ENCODE results near the gene C1orf52. TPM values are rescaled to one million over a fixed set of nuclear protein-coding genes. Genes with fewer than 3 reads are reported as not detected.
A peak's percentile ranks its signal among the peaks of the same experiment; 100 is the strongest.

C1orf52 gene
- total and polyA plus RNA-seq, 9 of the 15 experiments (the other 6 are each of a cell fraction or from before 2014, with no cell fraction given): 17.0 to 38.5 (median 33.0) TPM

DNA sequence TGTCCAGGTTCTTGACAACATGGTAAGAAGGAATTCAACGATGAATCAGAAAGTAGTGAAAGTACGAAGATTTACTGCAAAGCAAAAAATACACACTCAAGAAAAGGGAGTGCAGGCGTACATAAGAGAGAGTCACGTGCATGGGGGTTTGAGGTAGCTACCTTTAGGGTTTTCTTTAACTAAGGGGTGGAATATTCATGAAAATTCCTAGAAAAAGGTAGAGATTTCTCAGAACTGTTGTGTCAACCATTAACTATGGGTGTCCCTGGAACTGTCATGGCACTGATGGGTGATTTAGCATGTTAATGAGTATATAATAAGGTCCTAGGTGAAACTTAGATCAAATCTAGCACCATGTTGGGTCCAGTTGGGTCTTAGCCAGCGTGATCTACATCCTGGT is 36.1 kb downstream of the C1orf52 start:
- Histone ChIP-seq H3K9me3 (replicated peaks; ENCODE audit: control insufficient read depth, insufficient read depth, low read depth, low read length) (no peaks in the 10 kb centered on the region), H3K4me1 (replicated peaks in 1 of 2; ENCODE audit: control insufficient read depth in 2 of 2, insufficient read depth in 2 of 2, low read length in 2 of 2) (peaks cover 27 to 55% of the 10 kb centered on the region in 2 experiments), H3K9me1 (ENCODE audit: control insufficient read depth, insufficient read depth, low read length) (no peaks in the 10 kb centered on the region), H3K79me2 (ENCODE audit: control insufficient read depth, insufficient read depth, low read length) (no peaks in the 10 kb centered on the region), H3K27me3 (ENCODE audit: control insufficient read depth in 2 of 2, insufficient read depth in 2 of 2, low read length in 2 of 2) (no peaks in the 10 kb centered on the region), H2AFZ (ENCODE audit: low read depth, low read length) (no peak overlapping the region; the same call in 1 of the 2 replicates), H4K20me1 (replicated peaks; ENCODE audit: control insufficient read depth, insufficient read depth, low read length) (no peaks in the 10 kb centered on the region), H3K4me2 (ENCODE audit: insufficient read depth, low read length) (no peak overlapping the region), H3K9ac (ENCODE audit: insufficient read depth in 1 of 2, low read depth in 2 of 2, low read length in 2 of 2) (no peak overlapping the region), H3K27ac (ENCODE audit: extremely low read depth, low read depth, low read length) (no peak overlapping the region), H3K36me3 (ENCODE audit: control insufficient read depth, insufficient read depth, low read length) (no peaks in the 10 kb centered on the region), H3K4me3 (no peak overlapping the region)
- in situ Hi-C loops (cut with MboI): no loop called here
- ChIA-PET POLR2A (interaction anchor here (3.0 kb wide), 1 partner anchor 8 kb away, joined by 14 read pairs; no protein-coding TSS in a partner anchor), CTCF (ENCODE audit: low intra/inter-chr PET ratio) (no interaction called here)
- ATAC-seq: no peak
- peak in 2 of 4 experiments; percentile 17 to 43 for DNase-seq (ENCODE audit: extremely low read depth in 1 of 4, low spot score in 3 of 4)
- 39% methylated on average over 5 of the region's 5 CpGs for WGBS (ENCODE audit: insufficient coverage, low coverage, missing lambda C conversion rate)
- no TSS peak for BruUV-seq (replicated peaks)
- no peak for FAIRE-seq
- intact Hi-C loops (cut with micrococcal nuclease): no loop called here
- TF ChIP-seq NFRKB (IDR thresholded peaks at IDR 0.05; ENCODE audit: low read depth) (no peak), MEIS2 (IDR thresholded peaks at IDR 0.05; ENCODE audit: partially characterized antibody) (peak; percentile 68), NFIC (IDR thresholded peaks at IDR 0.05) (peak; percentile 31; the same call in 1 of the 2 replicates), TOE1 (IDR thresholded peaks at IDR 0.05; ENCODE audit: borderline replicate concordance) (peak; percentile 52; the same call in 1 of the 2 replicates), TOE1 (CRISPR knock-in tag; IDR thresholded peaks at IDR 0.05; ENCODE audit: borderline replicate concordance, low read depth) (no peak), CTBP1 (IDR thresholded peaks at IDR 0.05; ENCODE audit: borderline replicate concordance) (no peak), ARID1B (IDR thresholded peaks at IDR 0.05) (0 out of 2 replicates have a peak, but pooled peaks have one; percentile 17), ZEB2 (IDR thresholded peaks at IDR 0.05) (peak; percentile 57; the same call in 1 of the 2 replicates), TAF1 (IDR thresholded peaks at IDR 0.05; ENCODE audit: control insufficient read depth, extremely low read depth, insufficient read depth, low read length, severe bottlenecking) (no peak), BHLHE40 (IDR thresholded peaks at IDR 0.05; ENCODE audit: low read length) (peak; percentile 77), STAT5A (IDR thresholded peaks at IDR 0.05; ENCODE audit: borderline replicate concordance, low read length) (peak; percentile 83), KDM1A (IDR thresholded peaks at IDR 0.05) (0 out of 4 replicates have a peak, but pooled peaks have one; percentile 17 to 29)
- TF ChIP-seq, protein P1, sequence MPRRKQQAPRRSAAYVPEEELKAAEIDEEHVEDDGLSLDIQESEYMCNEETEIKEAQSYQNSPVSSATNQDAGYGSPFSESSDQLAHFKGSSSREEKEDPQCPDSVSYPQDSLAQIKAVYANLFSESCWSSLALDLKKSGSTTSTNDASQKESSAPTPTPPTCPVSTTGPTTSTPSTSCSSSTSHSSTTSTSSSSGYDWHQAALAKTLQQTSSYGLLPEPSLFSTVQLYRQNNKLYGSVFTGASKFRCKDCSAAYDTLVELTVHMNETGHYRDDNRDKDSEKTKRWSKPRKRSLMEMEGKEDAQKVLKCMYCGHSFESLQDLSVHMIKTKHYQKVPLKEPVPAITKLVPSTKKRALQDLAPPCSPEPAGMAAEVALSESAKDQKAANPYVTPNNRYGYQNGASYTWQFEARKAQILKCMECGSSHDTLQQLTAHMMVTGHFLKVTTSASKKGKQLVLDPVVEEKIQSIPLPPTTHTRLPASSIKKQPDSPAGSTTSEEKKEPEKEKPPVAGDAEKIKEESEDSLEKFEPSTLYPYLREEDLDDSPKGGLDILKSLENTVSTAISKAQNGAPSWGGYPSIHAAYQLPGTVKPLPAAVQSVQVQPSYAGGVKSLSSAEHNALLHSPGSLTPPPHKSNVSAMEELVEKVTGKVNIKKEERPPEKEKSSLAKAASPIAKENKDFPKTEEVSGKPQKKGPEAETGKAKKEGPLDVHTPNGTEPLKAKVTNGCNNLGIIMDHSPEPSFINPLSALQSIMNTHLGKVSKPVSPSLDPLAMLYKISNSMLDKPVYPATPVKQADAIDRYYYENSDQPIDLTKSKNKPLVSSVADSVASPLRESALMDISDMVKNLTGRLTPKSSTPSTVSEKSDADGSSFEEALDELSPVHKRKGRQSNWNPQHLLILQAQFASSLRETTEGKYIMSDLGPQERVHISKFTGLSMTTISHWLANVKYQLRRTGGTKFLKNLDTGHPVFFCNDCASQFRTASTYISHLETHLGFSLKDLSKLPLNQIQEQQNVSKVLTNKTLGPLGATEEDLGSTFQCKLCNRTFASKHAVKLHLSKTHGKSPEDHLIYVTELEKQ (CRISPR knock-in tag; IDR thresholded peaks at IDR 0.05): no peak
- TF ChIP-seq, protein P2, sequence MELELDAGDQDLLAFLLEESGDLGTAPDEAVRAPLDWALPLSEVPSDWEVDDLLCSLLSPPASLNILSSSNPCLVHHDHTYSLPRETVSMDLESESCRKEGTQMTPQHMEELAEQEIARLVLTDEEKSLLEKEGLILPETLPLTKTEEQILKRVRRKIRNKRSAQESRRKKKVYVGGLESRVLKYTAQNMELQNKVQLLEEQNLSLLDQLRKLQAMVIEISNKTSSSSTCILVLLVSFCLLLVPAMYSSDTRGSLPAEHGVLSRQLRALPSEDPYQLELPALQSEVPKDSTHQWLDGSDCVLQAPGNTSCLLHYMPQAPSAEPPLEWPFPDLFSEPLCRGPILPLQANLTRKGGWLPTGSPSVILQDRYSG (tag; conservative IDR thresholded peaks at IDR 0.05; ENCODE audit: low read depth): no peak
- TF ChIP-seq, protein P3, sequence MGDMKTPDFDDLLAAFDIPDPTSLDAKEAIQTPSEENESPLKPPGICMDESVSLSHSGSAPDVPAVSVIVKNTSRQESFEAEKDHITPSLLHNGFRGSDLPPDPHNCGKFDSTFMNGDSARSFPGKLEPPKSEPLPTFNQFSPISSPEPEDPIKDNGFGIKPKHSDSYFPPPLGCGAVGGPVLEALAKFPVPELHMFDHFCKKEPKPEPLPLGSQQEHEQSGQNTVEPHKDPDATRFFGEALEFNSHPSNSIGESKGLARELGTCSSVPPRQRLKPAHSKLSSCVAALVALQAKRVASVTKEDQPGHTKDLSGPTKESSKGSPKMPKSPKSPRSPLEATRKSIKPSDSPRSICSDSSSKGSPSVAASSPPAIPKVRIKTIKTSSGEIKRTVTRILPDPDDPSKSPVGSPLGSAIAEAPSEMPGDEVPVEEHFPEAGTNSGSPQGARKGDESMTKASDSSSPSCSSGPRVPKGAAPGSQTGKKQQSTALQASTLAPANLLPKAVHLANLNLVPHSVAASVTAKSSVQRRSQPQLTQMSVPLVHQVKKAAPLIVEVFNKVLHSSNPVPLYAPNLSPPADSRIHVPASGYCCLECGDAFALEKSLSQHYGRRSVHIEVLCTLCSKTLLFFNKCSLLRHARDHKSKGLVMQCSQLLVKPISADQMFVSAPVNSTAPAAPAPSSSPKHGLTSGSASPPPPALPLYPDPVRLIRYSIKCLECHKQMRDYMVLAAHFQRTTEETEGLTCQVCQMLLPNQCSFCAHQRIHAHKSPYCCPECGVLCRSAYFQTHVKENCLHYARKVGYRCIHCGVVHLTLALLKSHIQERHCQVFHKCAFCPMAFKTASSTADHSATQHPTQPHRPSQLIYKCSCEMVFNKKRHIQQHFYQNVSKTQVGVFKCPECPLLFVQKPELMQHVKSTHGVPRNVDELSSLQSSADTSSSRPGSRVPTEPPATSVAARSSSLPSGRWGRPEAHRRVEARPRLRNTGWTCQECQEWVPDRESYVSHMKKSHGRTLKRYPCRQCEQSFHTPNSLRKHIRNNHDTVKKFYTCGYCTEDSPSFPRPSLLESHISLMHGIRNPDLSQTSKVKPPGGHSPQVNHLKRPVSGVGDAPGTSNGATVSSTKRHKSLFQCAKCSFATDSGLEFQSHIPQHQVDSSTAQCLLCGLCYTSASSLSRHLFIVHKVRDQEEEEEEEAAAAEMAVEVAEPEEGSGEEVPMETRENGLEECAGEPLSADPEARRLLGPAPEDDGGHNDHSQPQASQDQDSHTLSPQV (IDR thresholded peaks at IDR 0.05): 0 out of 2 replicates have a peak, but pooled peaks have one; percentile 26
